Suppressor macrophage treated with lipopolysaccharide for 1 hour (primary cell): ENCODE measurements around the gene CDH4.
"Not testable (repeated sequence)": the region's sequence is repeated elsewhere in the genome, so short reads cannot be mapped to it uniquely, and the experiment has no call there.

Experiments used
- DNase-seq, 3 donors: peaks; one replicate each; pipeline ENCODE4 v3.0.0-alpha.2; 2020 to 2022

CDH4 gene

DNA sequence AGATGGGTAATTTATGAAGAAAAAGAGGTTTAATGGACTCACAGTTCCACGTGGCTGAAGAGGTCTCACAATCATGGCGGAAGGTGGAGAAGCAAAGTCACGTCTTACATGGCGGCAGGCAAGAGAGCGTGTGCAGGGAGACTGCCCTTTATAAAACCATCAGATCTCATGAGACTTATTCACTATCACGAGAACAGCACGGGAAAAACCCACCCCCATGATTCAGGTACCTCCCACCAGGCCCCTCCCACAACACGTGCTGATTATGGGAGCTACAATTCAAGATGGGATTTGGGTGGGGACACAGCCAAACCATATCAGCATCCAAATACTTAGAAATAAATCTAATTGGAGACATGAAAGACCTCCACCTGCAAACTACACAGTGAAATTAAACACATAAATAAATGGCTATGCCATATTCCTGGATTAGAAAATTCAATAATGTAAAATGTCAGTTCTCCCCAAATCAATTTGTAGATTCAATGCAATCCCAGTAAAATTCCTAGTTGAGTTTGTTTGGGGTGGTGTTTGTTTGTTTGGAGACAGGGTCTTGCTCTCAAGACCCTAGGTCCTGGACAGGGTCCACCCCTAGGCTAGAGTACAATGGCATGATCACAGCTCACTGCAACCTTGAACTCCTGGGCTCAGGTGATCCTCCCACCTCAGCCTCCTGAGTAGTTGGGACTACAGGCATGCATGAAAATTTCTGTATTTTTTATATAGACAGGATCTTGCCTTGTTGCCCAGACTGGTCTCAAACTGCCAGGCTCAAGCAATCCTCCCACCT, 712.0 kb downstream of the CDH4 start:
- no peak for DNase-seq

DNA sequence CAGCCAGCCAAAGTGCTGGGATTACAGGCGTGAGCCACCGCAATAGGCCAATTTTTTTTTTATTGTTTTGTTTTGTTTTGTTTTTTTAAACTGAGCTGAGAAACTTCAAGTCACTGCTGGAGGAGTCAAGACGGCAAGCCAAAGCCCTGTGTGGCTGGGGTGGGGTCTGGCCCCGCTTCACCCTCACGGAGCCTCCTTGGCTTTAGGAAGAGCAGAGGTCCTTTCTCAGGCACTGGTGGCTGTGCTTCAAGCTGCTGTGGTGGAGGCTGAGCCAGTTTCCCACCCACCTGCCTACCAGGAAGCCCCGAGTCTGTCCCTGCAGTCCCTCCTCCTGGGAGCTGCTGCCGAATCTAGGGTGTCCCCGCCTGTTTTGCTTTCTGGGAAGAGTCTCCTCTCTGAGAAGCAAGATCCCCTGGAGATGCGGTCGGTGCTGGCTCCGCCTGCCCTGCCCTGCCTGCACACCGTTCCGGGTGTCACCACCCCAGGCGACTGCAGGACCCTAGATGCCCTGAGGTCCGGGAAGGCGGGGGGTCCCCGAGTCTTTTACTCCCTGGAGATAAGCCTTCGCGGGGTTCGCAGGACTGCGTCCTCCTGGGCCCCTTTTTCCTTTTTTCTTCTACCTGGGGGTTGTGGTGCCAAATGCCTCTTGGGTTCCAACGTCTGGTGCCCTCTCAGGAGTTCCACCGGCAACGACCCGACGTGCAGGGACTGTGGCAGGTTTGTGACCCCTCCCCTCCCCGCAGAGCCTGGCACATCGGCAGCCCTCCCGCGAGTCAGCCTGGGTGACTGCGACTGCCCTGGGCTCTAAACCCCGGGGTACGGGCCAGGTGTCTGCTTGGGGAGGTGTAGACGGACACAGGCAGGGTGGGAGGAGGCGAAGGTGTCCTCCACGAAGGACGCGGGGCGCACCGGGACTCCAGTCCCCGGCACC, 712.9 kb downstream of the CDH4 start:
- no peak for DNase-seq

DNA sequence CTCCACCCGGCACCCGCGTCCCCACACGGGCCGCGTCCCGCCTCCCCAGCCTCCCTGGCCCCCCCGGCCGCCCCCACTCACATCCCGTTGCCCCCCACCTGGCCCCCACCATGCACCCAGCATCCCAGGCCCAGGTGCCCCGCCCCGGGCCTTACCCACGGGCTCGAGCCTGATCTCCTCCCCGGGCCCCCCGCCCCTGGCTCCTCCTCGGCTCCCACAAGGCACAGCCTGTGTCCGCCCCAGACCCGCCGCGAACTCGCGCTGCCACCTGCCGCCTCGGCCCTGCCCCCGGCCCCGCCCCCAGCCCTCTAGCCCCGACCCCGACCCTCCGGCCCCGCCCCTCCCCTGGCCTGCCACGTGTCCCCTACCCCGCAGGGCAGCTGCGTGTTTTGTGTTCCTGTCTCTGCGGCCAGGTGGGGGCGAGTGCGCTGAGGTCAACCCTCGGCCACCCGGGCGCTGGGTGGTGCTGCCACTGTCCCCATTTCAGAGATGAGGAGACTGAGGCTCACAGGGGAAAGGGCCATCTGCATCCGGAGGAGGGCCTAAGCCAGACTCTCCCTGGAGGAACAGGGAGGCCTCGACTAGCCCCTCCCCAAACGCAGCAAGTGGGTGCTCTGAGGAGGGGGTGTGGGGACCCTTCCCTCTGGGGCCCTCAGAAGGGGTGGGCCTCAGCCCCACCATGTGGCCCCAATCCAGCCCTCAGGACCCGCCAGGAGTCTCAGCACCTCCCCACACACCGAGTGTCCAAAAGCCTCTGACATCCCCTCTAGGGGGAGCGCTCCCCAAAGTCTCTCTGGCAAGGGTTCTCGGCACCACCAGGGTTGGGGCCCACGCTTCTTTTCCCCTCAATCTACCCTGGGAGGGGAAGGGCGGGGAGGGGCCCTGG, 713.8 kb downstream of the CDH4 start:
- DNase-seq = no peak

- no peak for DNase-seq
Measured at GRCh38 chr20:61966492-61967244, 714.6 kb downstream of the CDH4 start.

GRCh38 chr20:61967300-61967699, 715.2 kb downstream of the CDH4 start:
- DNase-seq = no peak

- no peak for DNase-seq
Measured at GRCh38 chr20:61968036-61968810, 716.2 kb downstream of the CDH4 start.

- no peak for DNase-seq
Measured at GRCh38 chr20:61968932-61969331, 716.9 kb downstream of the CDH4 start.

- DNase-seq = no peak
Measured at GRCh38 chr20:61969806-61970205, 717.7 kb downstream of the CDH4 start.

GRCh38 chr20:61970357-61970756, 718.3 kb downstream of the CDH4 start:
- no peak for DNase-seq

DNA sequence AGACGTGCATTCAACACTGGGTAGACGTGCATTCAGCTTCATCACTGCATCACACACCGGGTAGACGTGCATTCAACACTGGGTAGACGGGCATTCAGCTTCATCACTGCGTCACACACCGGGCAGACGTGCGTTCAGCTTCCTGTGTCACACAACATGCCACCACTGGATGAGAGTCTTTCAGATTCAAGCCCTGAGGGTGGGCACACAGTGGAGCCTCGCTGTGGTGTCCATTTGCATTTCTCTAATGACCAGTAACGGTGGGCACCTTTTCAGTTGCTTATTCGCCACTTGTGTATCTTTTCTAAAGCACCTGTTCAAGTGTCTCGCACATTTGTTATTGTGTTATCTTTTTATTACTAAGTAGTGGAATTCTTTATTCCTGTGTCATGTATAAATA, 719.5 kb downstream of the CDH4 start:
- DNase-seq = not testable (repeated sequence)

GRCh38 chr20:61972636-61973508, 720.8 kb downstream of the CDH4 start:
- DNase-seq = no peak

- no peak for DNase-seq
Measured at GRCh38 chr20:61973515-61974356, 721.7 kb downstream of the CDH4 start.

DNA sequence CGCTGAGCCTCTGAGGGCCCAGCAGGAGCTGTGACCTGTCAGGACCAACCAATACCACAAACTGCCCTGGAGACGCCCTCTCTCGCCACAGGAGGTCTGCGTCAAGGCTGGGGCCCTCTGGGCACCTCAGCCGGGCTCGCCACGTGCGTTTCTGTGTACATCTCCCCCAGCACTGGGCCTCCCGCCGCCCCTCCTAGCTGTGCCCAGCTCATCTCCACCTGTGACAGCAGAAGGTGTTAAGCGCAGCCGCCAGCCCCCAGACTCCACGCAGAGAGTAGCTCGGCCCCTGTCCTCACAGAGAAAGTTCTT, 722.2 kb downstream of the CDH4 start:
- no peak for DNase-seq

DNA sequence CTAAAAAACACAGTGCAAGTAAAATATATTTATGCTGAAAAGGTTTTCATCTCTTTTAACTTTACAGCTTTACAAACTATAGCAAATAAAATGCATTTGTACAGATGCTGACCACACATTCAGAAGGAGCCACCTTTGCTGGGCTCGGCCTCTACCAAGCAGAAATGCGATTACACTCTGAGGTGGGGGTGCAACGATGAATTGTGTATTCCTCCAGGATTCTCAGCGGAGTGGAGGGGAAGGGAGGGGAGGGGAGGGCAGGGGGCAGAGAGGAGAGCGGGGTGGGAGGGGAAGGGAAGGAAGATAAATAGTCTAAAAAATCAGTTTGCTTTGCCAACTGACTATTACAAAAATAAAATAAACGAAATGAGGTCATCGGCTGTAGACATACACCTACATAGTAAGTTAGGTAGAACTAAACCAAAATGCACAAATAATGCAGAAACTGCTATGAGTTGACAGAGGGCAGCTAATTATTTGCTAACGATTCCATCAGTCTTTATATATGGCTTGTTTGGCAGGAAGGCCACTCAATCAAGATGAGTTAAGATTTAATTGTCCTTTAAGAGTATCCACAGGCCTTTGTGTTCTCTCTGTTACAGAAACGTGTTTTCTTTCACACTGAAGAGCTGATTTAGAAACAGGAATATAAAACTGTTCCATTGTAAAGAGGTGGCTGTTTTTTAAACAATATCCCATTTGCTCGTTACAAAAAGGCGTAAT, 723.5 kb downstream of the CDH4 start:
- DNase-seq = no peak

GRCh38 chr20:61976263-61976643, 724.2 kb downstream of the CDH4 start:
- DNase-seq = no peak

DNA sequence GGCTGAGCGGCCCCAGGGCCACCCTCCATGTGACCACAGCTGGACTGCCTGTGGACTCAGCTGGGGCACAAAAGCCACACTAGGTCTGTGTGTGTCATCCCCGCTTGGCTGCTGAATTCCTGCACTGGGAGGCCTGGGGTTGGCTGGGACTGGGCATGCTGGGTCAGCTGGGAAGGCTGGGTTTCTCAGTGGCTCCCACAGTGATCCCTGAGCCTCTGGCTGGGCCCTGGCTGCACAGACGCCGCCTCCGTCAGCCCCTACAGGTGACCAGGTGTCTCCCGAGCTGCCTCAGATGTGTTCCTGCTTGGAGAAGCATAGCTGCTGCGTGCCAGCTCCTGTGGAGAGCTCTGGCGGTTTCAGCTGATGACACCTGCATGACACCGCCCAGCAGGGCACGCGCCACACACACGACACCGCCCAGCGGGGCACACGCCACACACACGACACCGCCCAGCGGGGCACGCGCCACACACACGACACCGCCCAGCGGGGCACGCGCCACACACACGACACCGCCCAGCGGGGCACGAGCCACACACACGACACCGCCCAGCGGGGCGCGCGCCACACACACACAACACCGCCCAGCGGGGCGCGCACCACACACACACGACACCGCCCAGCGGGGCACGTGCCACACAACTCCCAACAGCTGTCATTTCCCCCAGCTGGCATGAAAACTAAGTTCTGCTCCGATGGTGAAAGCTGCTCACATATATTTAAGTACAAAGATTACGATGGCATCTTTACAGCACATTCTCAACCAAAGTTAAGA, 724.8 kb downstream of the CDH4 start:
- DNase-seq = no peak

DNA sequence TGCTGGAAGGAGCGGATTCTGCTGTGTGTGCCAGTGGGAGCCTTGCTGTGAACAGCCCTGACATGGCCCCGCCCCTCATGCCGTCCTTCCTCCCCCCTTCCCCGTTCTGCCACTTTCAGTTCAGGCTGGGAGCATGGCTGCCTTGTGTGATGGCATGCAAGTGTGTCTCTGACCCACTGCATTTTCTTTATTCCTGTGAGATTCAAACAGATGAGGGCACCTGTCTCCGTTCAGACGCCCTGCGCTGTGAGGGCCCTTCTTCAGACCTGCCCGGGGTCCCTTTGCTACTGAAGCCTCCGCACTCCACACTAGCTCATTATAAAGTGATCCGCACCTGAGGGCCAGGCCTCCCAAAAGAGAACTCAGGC, 725.3 kb downstream of the CDH4 start:
- no peak for DNase-seq

- DNase-seq = no peak
Measured at GRCh38 chr20:61978491-61978890, 726.4 kb downstream of the CDH4 start.
